Colon (tissue), 2 donors: Measurements from ENCODE around the gene INKA1.

Source experiments
- FAIRE-seq: peaks from 2 replicates; lab custom pipeline; 2012; peaks lifted over from hg19 to GRCh38; lab: Jason Lieb, UNC
- donor health status: control.
- donor health status: control.

The INKA1 gene

DNA sequence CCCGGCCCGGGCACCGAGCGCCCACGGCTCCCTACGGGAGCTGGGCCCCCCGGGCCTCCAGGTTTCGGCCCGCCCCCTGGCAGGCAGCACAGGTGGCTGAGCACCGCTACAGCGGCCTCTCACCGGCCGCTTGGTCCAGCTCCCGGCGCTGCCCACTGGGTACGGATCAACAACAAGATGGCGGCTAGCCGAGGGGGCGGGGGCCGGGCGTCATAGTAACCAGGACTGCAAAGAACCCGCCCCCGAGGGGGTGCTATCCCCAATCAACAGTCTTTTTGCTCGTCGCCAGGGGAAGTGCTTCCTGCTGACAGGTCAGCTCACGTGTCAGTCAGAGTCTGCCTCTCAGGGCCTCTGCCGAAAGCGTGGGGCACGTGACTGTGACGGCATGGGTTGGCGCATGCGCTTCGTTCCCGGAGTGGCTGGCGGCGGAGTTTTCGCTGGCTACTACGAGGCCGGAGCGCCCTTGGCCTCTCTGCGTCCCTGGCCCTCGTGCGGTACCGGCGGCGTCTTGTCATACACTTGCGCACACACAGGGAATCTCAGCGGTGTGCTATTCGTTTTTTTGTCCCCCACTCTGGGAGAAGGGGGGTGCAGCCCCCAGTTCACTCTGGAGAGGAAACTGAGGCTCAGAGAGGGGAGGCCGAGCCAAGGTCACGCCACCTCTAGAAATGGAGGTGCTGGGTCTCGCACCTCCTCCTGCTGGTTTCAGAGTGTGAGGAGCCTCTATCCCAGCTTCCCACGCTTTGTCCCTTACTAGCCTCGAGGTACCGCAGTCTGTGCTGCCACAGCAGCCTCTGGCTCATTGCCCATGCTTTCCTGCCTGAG is 16.5 kb upstream of the INKA1 start, which contains the start of gene IP6K1:
Gene IP6K1, minus strand, starts transcription at position 186 of the 825 bp plus-strand sequence. CDS start 38,502 bp downstream, outside the sequence.
- peak; percentile 81 for FAIRE-seq

DNA sequence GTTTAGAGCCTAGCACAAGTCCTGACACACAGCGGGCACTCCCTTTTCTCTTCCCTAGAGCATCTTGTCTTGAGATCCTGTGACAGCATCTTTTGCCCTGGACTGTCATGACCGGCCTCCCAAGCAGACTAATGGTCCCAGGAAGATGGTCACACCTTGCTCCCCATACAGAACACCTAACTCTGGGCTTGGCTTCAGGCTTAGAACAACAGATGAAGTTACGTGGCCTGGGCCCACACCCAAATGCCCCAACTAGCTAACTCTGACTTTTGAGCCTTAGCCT is 15.9 kb upstream of the INKA1 start:
- FAIRE-seq: no peak

DNA sequence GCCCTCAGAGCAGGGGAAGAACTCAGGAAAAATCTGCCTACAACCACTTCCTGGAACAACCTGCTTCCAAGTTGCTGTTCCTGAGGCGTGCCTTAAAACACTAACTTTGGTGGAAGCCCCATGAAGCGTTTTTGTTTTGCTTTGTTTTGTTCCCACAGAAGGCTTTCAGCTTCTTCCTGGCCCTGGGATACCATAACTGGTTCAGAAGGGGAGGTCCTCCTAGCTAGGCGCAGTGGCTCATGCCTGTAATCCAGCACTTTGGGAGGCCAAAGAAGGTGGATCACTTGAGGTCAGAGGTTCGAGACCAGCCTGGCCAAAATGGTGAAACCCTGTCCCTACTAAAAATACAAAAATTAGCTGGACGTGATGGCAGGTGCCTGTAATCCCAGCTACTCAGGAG is 15.5 kb upstream of the INKA1 start:
- FAIRE-seq: no peak

DNA sequence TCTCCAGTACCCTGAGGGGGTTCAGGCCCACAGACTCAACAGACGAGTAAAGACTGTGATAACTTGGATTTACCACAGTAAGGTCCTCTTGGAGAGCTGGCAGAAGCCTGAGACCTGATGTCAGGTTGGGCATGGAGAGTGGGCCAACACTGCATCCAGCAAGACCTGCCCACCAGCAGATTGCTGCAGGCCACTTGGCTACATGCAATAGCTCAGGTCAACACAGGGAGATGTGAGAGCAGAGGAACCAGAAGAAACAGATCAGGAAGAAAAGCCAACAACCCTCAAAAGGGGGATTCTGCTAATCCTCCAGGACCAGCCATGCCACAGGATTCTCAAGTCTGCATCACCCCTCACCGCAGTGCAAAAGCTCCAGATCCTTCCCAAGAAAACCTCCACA is 15.0 kb upstream of the INKA1 start:
- FAIRE-seq: no peak

DNA sequence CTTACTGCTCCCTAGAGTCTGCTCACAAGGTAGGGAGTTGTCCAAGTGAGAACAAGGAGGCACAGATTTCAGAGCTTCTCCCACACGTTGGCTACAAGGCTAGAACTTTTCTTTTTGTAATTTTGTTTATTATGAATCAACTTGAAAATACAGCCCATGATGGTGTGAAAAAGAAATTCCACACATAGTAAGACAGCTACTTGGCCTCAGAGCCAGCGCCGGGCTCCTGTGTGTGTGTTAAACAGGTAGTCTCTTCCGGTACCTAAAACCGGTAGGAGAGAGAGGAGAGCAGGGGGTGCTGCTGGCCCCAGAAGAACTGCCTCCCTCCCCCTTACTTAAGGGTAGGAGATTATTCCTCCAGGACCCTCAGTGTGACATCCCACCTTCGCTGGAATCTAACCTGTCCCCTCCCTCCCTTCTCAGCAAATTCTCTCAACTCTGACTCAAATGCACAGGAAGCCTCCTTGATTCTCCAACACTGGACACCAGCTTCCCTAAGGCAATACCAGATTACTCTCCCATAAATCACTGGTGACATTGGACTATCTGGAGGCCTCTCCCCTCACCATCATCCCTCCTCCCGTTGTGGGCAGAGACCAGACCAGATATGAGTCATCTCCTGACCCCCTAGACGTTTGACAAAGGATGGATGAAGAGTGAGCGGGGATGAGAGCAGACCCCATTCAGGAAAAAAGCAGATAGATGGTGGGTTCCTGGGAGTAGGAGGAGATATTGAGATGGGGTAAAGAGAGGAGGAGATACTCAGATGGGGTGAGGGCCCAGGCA is 12.2 kb upstream of the INKA1 start:
- no peak for FAIRE-seq

DNA sequence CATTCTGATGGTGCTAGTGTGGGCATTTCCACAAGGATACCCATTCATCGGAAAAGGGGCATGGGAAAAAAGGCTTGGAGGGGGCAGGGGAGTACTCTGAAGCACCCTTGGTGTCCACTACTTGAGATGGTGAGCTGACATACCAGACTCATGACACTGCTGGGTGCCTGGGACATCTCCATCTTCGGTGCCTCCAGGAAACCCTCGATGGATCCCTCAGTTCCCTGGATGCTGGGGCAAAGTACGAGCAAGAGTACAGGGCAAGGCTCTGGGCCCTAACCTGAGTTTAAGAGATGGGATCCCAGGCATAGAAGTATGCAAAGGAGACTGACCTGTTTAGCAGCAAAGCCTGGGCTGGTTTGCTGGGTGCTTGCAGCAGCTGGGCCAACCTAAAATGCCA is 11.5 kb upstream of the INKA1 start:
- FAIRE-seq: no peak

DNA sequence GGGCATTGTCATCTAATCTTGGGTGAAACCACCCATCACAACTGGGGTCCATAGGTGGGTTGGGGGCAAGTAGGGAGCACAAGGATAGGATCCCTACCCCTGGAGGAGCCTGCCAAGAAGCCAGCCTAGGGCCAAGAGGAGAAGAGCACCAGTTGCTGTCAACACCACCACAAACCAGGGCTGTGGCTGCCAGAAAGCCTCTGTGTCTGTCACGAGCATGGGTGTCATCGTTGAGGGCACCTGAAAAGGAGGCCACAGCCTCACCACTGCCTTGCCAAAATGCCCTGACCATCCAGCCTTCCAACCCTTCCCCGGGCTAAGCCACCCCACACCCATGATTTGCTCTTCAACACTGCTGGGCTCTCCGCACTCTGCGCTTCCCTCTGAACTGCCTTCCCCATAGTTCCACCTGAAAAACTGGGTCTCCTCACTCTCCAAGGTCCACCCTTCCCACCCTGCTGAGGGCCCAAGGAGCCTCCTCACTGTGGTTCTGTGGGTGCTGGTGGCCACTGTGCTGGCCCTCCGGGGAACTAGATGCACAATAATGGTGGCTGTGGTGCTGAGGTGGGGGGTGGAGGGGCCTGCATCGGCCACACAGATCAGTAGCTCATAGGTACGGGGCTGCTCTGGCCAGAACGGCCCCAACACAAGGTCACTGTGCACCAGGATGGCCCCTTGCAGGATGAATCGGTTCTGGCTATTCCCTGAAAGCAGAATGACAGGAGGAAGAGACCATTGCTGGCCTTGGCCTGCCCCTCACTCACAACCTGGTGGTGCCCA is 10.5 kb upstream of the INKA1 start:
- FAIRE-seq: no peak

DNA sequence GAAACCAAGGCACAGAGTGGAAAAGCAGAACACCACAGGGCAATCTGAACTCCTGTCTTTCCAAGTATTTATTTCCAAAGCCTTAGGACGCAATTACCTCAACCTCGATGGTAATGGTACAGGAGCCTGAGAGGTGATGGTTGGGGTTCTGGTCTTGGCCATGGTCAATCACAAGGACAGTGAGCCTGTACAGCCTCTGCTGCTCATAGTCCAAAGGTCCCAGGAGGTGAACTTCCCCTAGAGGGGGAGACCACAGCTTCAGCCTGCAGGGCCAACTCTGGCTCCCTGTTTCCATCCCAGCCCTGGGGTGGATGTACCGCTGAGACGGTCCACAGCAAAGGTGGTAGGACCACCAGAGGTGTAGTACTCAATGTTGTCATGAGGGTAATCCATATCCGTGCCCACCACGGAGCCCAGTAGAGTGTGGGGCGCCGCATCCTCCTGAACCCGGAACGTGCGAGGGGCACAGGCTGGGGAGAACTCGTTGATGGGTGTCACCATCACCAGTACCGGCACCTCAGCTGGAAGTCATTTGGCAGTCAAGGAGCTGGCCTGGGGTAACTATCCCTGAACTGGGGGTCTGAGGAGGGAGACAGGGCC is 9.5 kb upstream of the INKA1 start:
- no peak for FAIRE-seq

DNA sequence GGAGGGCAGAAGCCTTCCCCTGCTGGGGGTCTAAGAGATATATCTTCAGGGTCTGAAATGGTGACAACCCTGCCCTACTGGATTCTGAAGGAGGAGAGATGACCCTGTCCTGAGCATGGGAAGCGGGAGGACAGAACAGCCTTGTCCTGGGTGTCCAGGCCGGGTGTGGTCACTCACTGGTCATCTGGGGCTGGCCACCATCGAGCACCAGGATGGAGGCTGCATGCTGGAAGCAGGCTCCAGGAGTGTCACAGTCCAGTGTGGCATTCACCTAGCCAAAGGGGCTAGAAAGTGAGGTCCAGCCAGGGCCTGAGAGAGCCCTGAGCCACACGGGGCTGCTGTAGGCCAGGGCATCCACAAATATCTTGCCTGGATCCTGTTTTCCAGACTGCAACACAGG is 8.6 kb upstream of the INKA1 start:
- no peak for FAIRE-seq

DNA sequence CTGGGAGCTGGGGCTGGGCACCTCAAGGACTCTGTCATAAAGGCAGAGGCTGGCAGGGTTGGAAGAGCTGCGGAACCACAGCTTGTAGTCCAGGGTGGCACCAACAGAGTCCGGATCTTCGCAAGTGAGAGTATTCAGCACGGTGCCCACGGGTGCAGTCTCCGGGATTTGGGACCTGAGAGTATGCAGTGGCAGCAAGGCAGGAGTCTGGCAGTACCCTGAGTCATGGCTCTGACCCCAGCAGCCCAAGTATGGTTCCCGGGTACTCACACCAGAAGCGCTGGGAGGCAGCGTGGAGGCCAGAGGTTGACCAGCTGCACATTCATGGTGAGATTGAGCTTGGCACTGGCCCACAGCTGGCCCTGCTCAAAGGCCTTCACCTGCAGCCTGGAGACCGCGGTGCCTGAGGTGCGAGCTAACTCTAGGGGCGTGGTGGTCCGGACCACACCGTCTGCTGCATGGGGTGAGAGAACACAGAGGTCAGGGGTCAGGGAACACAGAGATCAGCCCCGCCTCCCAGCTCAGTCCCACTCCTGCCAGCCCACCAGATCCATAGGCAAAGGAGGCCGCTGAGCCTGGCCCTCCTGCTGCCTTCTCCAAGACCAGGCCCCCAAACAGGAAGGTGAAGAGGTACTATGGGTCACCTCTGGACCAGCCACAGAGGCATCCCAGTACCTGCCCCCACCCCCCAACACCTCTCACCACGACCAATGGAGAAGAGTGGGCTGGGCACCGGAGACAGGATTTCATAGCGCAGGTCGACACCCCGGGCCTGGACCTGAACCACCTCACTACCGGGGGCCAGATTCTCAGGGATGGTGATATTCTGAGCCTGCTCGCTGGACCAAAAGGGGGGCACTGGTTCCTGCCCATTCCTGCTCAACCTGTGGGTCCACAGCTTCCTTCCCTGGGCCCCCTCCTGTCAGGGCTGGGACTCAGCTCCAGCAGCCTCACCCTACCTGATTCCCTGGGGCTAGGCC is 7.8 kb upstream of the INKA1 start:
- FAIRE-seq: no peak

DNA sequence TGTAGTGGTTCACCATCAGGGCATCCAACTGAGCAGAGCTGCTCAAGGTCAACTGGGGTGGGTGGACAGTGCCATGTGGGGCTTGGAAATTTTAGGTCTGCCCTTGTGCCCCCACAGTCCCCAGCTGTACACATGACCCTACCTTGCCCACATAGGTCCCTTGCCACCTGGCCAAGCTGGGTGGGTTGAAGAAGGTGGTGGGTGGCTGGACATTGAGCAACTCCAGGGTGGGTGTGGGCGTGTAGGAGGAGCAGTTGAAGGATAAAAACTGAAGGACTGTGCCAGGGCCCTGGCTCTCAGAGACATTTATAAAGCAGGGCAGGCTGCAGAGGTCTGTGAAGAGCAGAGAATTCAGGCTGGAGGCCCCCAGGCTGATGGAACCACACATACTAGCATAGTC is 4.0 kb upstream of the INKA1 start:
- FAIRE-seq: no peak

DNA sequence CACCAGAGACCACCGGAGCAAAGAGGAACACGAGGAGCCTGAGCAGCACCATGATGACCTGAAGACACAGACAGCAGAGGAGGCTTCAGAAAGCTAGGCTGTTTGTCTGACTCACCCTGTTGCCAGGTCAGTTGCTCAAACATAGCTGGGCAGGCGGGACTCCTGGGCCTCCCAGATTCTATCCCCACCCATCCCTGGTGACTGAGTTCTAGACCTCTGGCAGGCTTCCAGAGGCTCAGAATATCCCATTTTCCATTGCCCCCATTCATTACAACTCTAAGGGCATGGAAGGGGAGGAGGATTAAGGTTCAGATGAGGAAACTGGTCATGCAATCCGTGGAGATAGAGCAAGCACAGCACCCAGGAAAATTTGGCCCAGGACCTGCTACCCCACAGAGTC is 3.3 kb upstream of the INKA1 start, which contains the start of gene CDHR4:
Gene CDHR4, minus strand, starts transcription at position 113 of the 400 bp plus-strand sequence. Its CDS starts 61 bp downstream, at position 52.
- no peak for FAIRE-seq

DNA sequence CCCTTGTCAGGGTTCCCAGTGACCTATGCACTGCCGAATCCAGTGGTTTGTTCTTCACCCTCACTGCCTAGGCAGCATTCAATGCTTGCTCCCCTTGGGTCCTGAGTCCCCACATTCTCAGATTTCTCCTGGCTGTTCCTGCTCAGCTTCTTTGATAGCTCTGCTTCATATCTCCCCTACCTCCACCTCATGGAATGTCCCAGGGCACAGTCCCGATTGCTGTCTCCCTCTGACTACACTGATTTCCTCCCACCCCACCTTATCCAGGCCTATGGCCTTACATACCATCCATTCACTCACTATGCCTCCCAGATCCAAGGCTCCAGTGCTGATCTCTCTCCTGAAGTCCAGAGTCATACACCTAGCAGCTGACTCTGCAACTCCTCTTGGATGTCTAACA is 1.9 kb upstream of the INKA1 start:
- FAIRE-seq: no peak

DNA sequence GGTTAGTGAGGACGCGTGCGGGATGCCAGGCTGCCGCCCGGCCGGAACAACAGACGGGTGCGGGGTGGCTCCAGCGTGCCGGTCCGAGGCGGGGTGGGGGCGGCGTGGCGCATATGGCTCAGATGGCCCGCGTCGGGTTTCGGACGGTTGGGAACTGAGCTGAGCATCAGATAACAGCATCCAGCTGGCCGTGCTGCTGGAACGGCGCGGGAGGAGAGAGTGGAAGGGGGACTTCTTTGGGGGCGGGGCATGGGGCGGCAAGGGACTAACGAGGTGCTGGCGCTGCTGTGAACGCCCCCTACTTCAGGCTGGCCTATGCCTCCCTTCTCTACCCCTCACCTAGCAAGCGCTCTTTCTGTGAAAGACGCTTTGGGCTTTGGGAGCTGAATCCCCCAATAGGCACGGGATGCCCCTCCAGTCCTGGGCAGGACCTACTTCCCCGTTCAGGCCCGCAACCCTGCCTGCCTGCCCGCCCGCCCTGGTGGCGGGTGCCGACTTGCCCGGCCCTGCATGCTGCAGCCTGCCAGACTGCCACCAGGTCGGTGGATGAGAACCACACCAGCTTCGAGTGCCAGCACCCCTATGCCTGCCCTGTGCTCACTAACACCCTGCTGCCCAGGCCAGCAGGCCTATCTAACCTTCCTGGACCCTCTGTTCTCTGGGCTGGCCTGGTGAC is 542 bp downstream of the INKA1 start:
- no peak for FAIRE-seq

DNA sequence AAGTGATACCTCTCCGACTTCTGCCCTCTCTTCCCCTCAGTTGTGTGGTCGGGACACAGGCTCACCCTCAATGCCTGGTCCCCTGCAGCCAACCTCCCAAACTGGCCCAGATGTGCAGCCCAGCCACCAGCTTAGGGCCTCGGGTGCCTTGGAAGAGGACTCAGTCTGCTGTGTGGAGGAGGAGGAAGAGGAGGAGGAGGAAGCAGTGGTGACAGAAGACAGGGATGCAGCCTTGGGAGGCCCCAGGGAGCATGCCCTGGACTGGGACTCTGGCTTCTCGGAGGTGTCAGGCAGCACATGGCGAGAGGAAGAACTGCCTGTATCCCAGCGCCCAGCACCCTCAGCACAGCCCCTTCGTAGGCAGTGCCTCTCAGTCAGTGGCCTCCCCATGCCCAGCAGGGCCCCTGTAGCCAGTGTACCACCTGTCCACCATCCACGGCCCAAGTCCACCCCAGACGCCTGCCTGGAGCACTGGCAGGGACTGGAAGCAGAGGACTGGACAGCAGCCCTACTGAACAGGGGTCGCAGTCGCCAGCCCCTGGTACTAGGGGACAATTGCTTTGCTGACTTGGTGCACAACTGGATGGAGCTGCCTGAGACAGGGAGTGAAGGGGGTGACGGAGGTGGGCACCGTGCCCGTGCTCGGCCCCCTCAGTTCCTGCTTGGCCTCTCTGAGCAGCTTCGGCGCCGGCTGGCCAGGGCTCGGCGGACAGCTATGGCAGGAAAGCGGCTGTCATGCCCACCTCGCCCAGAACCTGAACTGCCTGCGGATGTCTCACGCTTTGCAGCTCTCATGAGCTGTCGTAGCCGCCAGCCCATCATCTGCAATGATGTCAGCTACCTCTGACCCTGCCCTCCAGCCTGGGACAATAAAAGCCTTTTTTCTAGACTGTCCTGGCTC is 1.3 kb downstream of the INKA1 start:
- no peak for FAIRE-seq

DNA sequence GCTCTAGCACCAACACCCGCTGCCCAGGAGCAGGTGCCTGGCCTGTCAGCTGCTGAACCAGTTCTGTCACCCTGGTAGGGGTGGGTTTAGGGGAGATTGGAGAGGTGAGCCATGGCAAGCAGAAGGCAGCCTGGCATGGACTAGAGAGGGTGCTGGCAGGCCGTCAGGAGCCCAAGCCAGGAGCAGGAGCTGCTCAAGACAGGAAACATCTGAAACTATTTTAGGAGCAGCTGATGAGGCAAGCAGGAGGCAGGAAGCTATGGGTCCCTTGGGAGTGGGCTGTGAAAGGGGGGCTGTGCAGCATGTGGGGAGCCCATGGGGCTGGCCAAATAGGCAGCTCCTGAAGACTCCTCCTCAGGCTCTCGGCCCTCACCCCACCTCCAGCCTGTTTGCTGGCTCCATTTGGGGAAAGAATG is 2.3 kb downstream of the INKA1 start:
- no peak for FAIRE-seq

DNA sequence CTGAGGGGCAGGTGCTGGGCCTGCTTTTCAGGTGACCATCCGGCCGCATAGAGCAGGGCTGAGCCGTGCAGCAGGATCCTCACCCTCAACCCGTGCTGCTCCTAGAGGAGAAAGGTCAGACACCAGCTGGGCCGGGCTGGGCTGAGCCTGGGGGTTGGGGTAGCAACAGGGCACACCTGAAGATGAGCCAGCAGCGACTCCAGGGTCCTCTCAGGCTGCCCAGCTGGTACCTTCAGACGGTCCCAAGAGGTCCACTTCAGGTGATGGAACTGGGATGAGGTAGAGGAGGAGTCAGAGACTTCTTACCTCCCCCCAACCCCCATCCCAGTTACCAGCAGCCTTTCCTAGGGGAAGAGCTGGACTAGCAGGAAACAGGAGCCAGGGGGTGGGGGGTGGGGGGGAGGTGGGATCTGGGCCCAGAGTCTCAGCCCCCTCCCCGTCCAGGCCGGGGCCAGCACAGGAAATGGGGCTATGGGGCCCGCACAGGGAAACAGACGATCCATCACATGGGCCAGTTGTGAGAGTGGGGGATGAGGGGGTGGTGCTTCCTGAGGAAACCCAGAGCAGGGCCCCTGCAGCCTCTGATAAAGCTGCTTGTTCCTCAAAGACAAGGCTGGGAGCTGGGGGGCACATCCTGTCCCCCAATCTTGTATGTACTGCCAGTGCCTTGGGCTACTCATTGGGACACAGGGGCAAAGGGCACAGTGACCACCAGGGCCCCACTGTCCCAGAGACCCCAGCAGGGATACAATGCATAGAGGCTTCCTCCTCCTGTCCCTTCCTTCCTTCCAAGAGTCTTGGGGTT is 3.0 kb downstream of the INKA1 start:
- no peak for FAIRE-seq

DNA sequence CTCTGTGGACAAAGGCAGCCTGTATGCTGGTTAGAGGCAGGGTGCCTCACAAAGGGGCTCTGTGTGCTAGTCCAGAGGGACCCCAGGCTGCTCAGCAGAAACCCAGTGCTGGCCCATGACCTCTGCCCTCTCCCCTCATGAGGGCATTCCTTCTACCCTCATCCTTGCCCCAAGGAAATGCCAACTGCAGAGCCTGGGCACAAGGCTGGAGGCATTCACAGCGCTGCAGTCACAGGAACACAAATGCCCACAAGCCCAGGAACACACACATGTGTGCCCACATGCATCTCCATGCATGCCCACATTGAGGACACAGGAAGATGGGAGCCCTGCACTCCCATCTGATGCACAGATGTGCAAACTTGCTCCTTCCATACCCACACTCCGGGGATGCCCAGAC is 3.8 kb downstream of the INKA1 start:
- no peak for FAIRE-seq
